ENCODE results near the gene USP47. TPM values are rescaled to one million over a fixed set of nuclear protein-coding genes. Genes with fewer than 3 reads are reported as not detected.

The USP47 gene
- total RNA-seq, 2 experiments from 2014 or later = 34.5 to 38.4 TPM

DNA sequence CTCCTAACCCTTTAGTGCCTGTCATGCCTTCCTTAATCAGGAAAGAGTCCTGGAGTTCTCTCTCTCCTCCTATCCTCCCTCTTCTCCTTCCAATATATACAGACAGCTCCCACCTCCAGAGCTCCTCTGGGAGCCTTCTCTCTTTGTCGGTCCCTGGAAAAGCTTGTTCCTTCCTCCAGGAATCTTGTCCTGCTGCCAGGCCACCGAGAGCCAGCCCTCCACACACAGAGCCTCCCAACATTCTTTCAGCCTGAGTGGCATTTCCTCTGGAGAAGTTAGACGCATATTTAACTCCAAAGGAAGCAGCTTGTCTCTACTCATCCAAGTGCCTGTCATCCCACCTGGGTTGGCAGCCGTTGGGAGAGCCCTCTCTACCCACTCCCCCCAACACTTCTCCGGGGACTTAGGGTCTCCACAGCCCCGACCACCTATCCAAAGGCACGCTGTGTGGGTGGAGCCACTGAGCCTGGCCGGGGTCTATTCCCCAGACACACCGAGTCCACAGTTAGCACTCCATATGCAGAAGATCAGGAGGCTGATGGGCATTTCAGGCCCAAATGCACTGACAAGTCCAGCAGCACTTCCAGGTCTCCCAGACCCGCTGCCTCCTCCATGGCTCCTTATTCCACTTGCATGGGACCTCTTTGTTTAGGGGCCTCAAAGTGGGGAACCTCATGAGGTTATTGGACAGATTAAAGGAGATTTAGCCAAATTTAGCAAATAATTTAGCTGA is 135.6 kb downstream of the USP47 start:
- H3K4me3 Mint-ChIP-seq = no peak overlapping the region
- H3K27ac Mint-ChIP-seq = no peak overlapping the region
- H3K36me3 Mint-ChIP-seq (ENCODE audit: low read depth) = no peaks in the 10 kb centered on the region
- no peaks in the 10 kb centered on the region for H3K27me3 Mint-ChIP-seq (ENCODE audit: low read depth)
- H3K4me1 Mint-ChIP-seq (ENCODE audit: low read depth) = peaks cover 8% of the 10 kb centered on the region
- H3K9me3 Mint-ChIP-seq (ENCODE audit: insufficient read depth) = no peaks in the 10 kb centered on the region
- ATAC-seq (no peak), DNase-seq (no peak)
- CTCF ChIA-PET = interaction anchor here (0.9 to 1.6 kb wide), 2 partner anchors 46 to 67 kb away, joined by 3 read pairs; no protein-coding TSS in a partner anchor
- POLR2A ChIA-PET = interaction anchor here (0.6 kb wide), 1 partner anchor 191 kb away, joined by 4 read pairs; no protein-coding TSS in a partner anchor

DNA sequence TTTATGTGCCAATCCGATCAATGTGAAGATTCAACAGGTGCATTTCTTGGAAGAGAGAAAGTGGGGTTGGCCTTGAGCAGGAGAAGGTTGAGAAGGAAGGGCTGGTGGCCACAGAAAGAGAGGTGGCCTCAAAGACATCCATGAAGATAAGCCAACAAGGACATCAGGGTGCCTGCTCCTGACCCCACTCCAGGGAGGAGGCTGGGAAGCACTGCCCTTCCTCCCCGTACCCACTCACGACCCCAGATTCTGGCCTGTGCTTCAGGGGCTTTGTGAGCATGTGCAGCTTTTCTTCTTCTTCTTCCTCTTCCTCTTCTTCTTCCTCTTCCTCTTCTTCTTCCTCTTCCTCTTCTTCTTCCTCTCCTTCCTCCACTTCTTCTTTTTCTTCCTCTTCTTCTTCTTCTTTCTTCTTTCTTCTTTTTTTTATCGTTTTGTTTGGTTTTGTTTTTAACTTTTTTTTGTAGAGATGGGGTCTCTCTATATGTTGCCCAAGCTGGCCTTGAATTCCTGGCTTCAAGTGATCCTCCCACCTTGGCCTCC is 136.4 kb downstream of the USP47 start:
- DNase-seq (no peak), ATAC-seq (no peak)
- ChIA-PET POLR2A (interaction anchor here (0.6 kb wide), 1 partner anchor 192 kb away, joined by 4 read pairs; no protein-coding TSS in a partner anchor), CTCF (interaction anchor here (1.6 to 2.6 kb wide), 2 partner anchors 11 to 66 kb away, joined by 3 to 7 read pairs; no protein-coding TSS in a partner anchor)
- H3K36me3 Mint-ChIP-seq (ENCODE audit: low read depth) = no peaks in the 10 kb centered on the region
- H3K4me3 Mint-ChIP-seq = no peak overlapping the region
- H3K9me3 Mint-ChIP-seq (ENCODE audit: insufficient read depth) = no peaks in the 10 kb centered on the region
- no peaks in the 10 kb centered on the region for H3K27me3 Mint-ChIP-seq (ENCODE audit: low read depth)
- H3K27ac Mint-ChIP-seq = no peak overlapping the region
- H3K4me1 Mint-ChIP-seq (ENCODE audit: low read depth) = peaks cover 8% of the 10 kb centered on the region

DNA sequence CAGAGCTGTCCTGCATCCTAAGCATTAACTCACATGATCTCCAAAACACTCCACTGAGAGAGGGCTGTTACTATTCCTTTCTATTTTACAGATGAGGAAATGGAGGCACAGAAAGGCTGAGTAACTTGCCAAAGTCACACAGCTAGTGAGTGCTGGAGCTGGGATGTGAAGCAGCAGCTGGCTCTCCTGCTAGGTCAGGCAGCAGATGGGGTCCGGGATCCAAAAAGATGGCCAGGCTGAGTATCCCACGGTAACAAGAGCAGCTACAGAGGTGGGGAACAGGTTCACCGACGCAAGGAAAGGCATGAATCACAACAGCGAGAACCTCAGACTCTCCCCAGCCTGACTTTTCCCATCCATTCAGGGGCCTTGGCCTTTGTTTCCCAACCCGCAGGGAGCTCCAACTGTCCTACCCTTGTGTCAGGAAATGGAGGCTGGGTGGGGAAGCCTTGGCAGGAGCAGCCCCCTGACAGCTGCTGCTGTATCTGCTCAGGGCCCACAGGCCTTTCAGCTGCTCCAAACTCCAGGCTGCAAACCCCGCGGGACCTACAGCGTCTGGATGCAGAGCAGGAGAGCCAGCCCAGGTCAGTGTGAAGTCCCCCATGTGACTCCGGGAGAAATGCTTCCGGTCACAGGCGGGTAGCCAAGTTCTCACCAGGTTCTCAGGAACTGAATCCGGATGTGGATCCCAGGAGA is 137.2 kb downstream of the USP47 start:
- no peaks in the 10 kb centered on the region for H3K9me3 Mint-ChIP-seq (ENCODE audit: insufficient read depth)
- H3K4me3 Mint-ChIP-seq = no peak overlapping the region
- POLR2A ChIA-PET = no interaction called here

DNA sequence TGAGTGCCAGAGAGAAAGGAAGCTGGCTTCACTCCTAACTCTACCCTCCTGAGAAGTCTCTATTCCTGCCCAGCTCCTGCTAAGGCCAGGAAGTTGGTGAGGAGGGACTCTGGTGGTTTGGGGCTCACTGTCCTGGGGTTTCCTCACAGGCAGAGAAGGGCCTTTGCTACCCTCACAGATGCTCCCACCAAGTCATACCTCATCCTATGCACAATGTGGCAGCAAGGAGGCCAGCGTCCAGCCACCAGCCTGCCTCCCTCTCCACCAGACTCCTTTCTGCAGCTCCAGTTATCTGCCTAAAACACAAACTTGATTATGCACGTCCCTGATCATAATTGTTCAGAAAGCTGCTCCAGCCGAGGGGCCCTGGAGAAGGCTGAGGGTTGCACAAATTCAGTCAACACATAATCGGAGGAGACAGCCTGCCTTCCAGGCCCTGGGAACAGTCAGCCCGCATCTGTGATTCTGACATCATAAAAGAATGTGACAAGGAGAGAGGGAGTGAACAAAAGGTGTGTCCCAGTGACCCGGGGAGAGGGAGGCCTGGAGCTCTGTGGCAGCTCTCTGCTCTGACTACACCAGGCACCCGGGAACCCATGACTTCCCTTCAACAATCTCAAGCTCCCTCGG is 137.8 kb downstream of the USP47 start:
- Mint-ChIP-seq H3K36me3 (ENCODE audit: low read depth) (no peaks in the 10 kb centered on the region), H3K9me3 (ENCODE audit: insufficient read depth) (no peaks in the 10 kb centered on the region), H3K27me3 (ENCODE audit: low read depth) (no peaks in the 10 kb centered on the region), H3K4me1 (ENCODE audit: low read depth) (peaks cover 6% of the 10 kb centered on the region), H3K4me3 (no peak overlapping the region), H3K27ac (no peak overlapping the region)
- DNase-seq = no peak
- CTCF ChIA-PET = interaction anchor here (2.6 kb wide), 1 partner anchor 13 kb away, joined by 7 read pairs; no protein-coding TSS in a partner anchor
- POLR2A ChIA-PET = no interaction called here
- ATAC-seq = no peak

More for the DNA sequence above, 137.2 kb downstream of the USP47 start:
- CTCF ChIA-PET = interaction anchor here (2.6 kb wide), 1 partner anchor 12 kb away, joined by 7 read pairs; no protein-coding TSS in a partner anchor
- Mint-ChIP-seq H3K27me3 (ENCODE audit: low read depth) (no peaks in the 10 kb centered on the region), H3K4me1 (ENCODE audit: low read depth) (peaks cover 8% of the 10 kb centered on the region), H3K36me3 (ENCODE audit: low read depth) (no peaks in the 10 kb centered on the region), H3K27ac (no peak overlapping the region)
- ATAC-seq = no peak
- no peak for DNase-seq

DNA sequence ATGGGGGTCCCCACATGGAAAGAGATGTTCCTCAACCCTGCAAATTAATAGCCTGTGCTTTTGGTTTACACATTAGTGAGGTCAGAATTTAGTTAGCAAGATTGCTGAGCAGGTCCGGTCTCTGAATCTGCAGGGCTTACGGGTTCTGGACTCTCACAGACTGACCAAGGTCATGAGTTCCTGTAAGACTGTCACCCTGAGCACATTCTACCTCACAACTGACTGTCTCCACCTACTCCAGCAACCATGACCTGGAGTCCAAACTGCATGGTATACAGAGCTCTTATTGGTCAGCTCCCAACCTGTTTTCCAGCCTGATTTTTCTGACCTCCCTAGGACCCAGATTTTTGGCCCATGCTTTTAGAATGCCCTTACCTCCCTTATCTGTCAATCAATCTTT is 138.4 kb downstream of the USP47 start:
- POLR2A ChIA-PET = no interaction called here
- no peak overlapping the region for H3K4me3 Mint-ChIP-seq
- no peak overlapping the region for H3K27ac Mint-ChIP-seq
- H3K36me3 Mint-ChIP-seq (ENCODE audit: low read depth) = no peaks in the 10 kb centered on the region
- CTCF ChIA-PET = interaction anchor here (2.6 kb wide), 1 partner anchor 13 kb away, joined by 7 read pairs; no protein-coding TSS in a partner anchor
- ATAC-seq = no peak
- H3K27me3 Mint-ChIP-seq (ENCODE audit: low read depth) = no peaks in the 10 kb centered on the region
- no peak for DNase-seq
- H3K4me1 Mint-ChIP-seq (ENCODE audit: low read depth) = peaks cover under 1% of the 10 kb centered on the region
- no peaks in the 10 kb centered on the region for H3K9me3 Mint-ChIP-seq (ENCODE audit: insufficient read depth)

DNA sequence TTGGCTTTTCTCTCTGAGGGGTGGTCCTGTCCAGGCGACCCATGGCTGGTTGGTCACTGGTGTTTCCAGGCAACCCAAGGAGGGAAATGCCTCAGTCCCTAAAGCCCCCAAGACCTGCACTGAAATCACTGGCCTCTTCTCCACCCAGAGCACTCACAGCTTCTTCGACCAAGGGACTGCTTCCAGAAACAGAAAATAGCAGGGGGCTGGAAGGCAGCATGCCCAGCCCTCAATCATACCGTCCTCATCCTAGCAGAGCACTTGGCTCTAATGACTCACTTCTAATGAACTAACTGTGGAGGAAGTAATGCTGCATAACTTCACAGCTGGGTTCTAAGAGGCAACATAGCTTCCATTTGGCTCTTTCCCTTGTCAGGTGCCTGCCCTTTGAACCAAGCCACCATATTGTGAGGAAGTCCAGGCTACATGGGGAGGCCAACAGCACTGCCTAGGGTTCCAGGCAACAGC is 139.1 kb downstream of the USP47 start:
- POLR2A ChIA-PET = no interaction called here

DNA sequence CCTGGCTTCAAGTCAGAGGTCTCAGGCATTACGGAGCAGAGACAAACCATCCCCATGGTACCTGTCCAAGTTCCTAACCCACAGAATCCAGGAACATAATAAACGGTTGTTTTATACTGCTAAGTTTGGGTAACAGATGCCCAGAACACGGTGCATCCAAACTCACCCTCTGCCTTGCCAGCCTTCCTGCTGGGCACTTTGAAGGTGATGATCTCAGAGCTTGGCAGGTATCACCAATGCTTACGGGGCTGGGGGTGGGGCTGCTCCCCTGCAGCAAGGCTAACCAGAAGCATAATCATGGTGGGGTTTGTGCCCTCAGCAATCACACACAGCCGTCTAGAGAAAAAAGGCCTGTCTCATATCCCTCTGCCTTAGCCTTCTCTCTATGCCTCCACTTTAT is 139.6 kb downstream of the USP47 start:
- ChIA-PET POLR2A (no interaction called here), CTCF (interaction anchor here (0.5 kb wide), 1 partner anchor 302 kb away, joined by 3 read pairs; no protein-coding TSS in a partner anchor)
- DNase-seq = no peak
- Mint-ChIP-seq H3K36me3 (ENCODE audit: low read depth) (no peaks in the 10 kb centered on the region), H3K4me1 (ENCODE audit: low read depth) (no peaks in the 10 kb centered on the region), H3K9me3 (ENCODE audit: insufficient read depth) (no peaks in the 10 kb centered on the region), H3K27me3 (ENCODE audit: low read depth) (no peaks in the 10 kb centered on the region), H3K4me3 (no peak overlapping the region), H3K27ac (no peak overlapping the region)
- no peak for ATAC-seq

More for the DNA sequence above, 139.1 kb downstream of the USP47 start:
- Mint-ChIP-seq H3K4me3 (no peak overlapping the region), H3K36me3 (ENCODE audit: low read depth) (no peaks in the 10 kb centered on the region), H3K9me3 (ENCODE audit: insufficient read depth) (no peaks in the 10 kb centered on the region), H3K27ac (no peak overlapping the region), H3K27me3 (ENCODE audit: low read depth) (no peaks in the 10 kb centered on the region), H3K4me1 (ENCODE audit: low read depth) (no peaks in the 10 kb centered on the region)
- CTCF ChIA-PET = interaction anchor here (0.5 kb wide), 1 partner anchor 302 kb away, joined by 3 read pairs; no protein-coding TSS in a partner anchor
- ATAC-seq (no peak), DNase-seq (no peak)

DNA sequence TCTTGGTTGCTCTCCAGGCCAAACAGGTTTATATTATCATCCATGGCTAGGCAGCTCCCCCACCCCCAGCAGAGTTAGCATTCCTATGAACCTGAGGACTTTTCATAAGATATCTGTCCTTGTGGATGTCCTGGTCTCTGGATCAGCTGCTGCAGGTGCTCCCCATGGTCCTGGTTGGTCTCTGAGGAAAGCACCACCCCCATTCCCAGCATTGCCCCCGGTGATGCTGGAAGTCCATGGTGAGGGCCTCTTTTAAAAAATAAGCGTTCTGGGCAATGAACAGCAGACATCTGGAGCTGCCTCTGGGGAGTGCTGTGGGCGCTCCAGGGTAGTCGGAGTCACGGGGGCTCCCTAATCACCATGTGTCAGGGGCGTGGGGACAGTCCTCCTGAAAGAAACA is 140.1 kb downstream of the USP47 start:
- H3K36me3 Mint-ChIP-seq (ENCODE audit: low read depth) = no peaks in the 10 kb centered on the region
- ChIA-PET POLR2A (no interaction called here), CTCF (no interaction called here)
- no peaks in the 10 kb centered on the region for H3K27me3 Mint-ChIP-seq (ENCODE audit: low read depth)
- H3K4me3 Mint-ChIP-seq = no peak overlapping the region
- H3K9me3 Mint-ChIP-seq (ENCODE audit: insufficient read depth) = no peaks in the 10 kb centered on the region
- ATAC-seq = no peak
- H3K4me1 Mint-ChIP-seq (ENCODE audit: low read depth) = no peaks in the 10 kb centered on the region
- DNase-seq = no peak
- no peak overlapping the region for H3K27ac Mint-ChIP-seq

DNA sequence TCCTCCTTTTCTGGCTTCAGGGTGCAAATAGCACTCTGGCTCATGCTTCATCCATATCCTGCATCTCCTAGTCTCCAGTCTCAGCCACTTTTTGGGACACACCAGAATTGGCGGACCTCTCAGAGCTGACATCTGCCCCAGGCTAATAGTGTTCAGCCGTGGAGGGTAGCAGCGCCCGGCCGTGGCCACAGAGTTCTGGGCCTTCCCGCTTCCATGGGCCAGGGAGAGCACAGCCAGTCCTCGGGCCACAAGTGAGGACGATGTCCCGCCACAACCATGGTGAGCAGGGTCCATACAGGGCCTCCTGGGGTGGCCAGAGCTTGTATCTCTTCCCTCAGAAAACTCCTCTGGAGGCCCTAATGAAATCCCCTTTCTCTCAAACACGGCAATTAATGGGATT is 140.7 kb downstream of the USP47 start:
- no peaks in the 10 kb centered on the region for H3K27me3 Mint-ChIP-seq (ENCODE audit: low read depth)
- H3K9me3 Mint-ChIP-seq (ENCODE audit: insufficient read depth) = no peaks in the 10 kb centered on the region
- POLR2A ChIA-PET = interaction anchor here (0.6 kb wide), 1 partner anchor 1224 kb away, joined by 3 read pairs; no protein-coding TSS in a partner anchor
- CTCF ChIA-PET = interaction anchor here (1.2 kb wide), 1 partner anchor 15 kb away, joined by 5 read pairs; no protein-coding TSS in a partner anchor
- H3K4me1 Mint-ChIP-seq (ENCODE audit: low read depth) = no peaks in the 10 kb centered on the region
- no peak overlapping the region for H3K27ac Mint-ChIP-seq
- H3K36me3 Mint-ChIP-seq (ENCODE audit: low read depth) = no peaks in the 10 kb centered on the region
- H3K4me3 Mint-ChIP-seq = no peak overlapping the region
- DNase-seq (no peak), ATAC-seq (no peak)

DNA sequence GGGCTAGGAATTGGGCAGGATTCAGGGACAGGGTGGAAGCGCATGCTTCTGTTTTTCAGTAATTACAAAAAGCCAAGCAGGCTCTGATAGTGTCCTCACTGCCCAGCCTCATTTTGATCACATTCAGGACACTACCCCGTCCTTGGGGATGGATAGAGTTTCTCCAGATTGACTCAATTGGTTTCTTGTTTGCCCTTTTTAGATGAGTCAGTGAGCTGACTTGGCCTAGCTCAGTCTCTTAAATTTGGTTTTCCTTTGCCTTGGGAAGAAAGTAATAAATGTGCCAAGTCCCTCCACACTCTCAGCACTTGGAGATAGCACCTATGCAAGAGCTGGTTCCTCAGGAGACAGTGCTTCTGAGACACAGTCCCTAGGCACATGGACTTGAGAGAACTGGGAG is 141.2 kb downstream of the USP47 start:
- H3K9me3 Mint-ChIP-seq (ENCODE audit: insufficient read depth) = no peaks in the 10 kb centered on the region
- H3K4me1 Mint-ChIP-seq (ENCODE audit: low read depth) = no peaks in the 10 kb centered on the region
- no peak overlapping the region for H3K4me3 Mint-ChIP-seq
- H3K36me3 Mint-ChIP-seq (ENCODE audit: low read depth) = no peaks in the 10 kb centered on the region
- H3K27me3 Mint-ChIP-seq (ENCODE audit: low read depth) = no peaks in the 10 kb centered on the region
- CTCF ChIA-PET = interaction anchor here (1.2 kb wide), 1 partner anchor 16 kb away, joined by 5 read pairs; no protein-coding TSS in a partner anchor
- ATAC-seq (no peak), DNase-seq (no peak)
- H3K27ac Mint-ChIP-seq = no peak overlapping the region
- POLR2A ChIA-PET = interaction anchor here (0.6 kb wide), 1 partner anchor 1225 kb away, joined by 3 read pairs; no protein-coding TSS in a partner anchor

DNA sequence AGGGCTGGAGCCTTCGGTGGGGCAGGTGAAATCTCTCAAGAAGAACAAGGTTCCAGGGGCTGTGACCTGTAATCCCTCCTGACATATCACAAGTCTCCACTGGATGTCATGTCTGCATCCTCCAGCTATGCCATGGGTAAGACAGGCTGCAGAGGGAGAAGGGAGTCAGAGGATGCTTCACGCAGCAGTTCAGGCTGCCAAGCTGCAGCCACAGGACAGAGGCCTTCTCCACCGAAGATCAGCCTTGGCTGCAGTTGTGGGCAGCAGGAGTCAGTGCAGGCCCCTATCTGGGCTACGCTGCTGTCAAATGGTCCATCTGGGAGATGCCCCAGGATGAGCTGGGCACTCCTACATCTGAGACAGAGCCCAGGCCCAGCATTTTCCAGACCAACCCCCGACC is 141.7 kb downstream of the USP47 start:
- H3K27me3 Mint-ChIP-seq (ENCODE audit: low read depth) = no peaks in the 10 kb centered on the region
- POLR2A ChIA-PET = no interaction called here
- no peak for ATAC-seq

More for the DNA sequence above, 141.7 kb downstream of the USP47 start:
- no peak overlapping the region for H3K4me3 Mint-ChIP-seq
- no peak for DNase-seq
- no peaks in the 10 kb centered on the region for H3K9me3 Mint-ChIP-seq (ENCODE audit: insufficient read depth)
- H3K36me3 Mint-ChIP-seq (ENCODE audit: low read depth) = no peaks in the 10 kb centered on the region
- no peaks in the 10 kb centered on the region for H3K4me1 Mint-ChIP-seq (ENCODE audit: low read depth)
- CTCF ChIA-PET = interaction anchor here (1.2 kb wide), 1 partner anchor 16 kb away, joined by 5 read pairs; no protein-coding TSS in a partner anchor
- no peak overlapping the region for H3K27ac Mint-ChIP-seq
